Measurements from ENCODE around the gene SMO.
"Not testable (repeated sequence)": the region's sequence is repeated elsewhere in the genome, so short reads cannot be mapped to it uniquely, and the experiment has no call there.

SMO gene

DNA sequence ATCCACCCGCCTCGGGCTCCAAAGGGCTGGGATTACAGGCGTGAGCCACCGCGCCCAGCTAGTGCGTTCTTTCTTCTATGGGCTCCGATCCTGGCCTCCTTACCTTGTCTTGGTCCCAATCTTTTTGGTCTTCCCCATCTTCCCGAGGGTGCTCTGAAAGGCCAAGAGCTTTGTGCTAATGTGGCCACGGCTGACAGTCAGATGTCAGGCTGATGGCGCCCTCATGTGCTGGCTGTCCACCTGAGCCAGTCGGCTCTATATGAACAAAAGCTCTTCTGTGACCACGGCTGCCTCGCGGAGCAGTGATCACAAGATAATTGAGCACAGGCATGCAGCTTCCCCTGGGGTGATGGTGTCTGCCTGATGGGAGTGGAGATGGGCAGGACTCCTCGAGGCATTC, 25.4 kb downstream of the SMO start:
- Histone ChIP-seq H3K4me2 (ENCODE audit: low read length) (0 out of 2 replicates have a peak overlapping the region, but pooled peaks have one; percentile 9), H3K27ac (ENCODE audit: low read depth, low read length) (no peak overlapping the region)

DNA sequence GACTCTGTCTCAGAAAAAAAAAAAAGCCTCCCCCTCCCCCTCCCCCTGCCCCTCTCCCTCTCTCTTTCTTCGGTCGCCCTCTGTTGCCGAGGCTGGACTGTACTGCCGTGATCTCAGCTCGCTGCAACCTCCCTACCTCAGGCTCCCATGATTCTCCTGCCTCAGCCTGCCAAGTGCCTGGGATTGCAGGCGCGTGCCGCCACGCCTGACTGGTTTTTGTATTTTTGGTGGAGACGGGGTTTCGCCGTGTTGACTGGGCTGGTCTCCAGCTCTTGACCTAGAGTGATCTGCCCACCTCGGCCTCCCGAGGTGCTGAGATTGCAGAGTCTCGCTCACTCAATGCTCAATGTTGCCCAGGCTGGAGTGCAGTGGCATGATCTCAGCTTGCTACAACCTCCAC, 27.3 kb downstream of the SMO start:
- H3K4me1 ChIP-seq (ENCODE audit: control insufficient read depth, low read length): peaks cover 12% of the 10 kb centered on the region
- H3K27ac ChIP-seq (ENCODE audit: low read depth, low read length); H3K9me3 ChIP-seq (ENCODE audit: control insufficient read depth, insufficient read depth, low read length); H4K20me1 ChIP-seq (ENCODE audit: control insufficient read depth, insufficient read depth, low read depth, low read length); H3K9me2 ChIP-seq (replicated peaks; ENCODE audit: control insufficient read depth, low read length); H3K36me3 ChIP-seq (ENCODE audit: control insufficient read depth, low read length); H3F3A ChIP-seq (ENCODE audit: control insufficient read depth, insufficient read depth); H3K79me2 ChIP-seq (ENCODE audit: control insufficient read depth, low read length); H3K27me3 ChIP-seq (ENCODE audit: control insufficient read depth, low read length); H3K4me2 ChIP-seq (ENCODE audit: low read length); H3K4me3 ChIP-seq (ENCODE audit: low read length): not testable (repeated sequence)

More for the DNA sequence above, 25.4 kb downstream of the SMO start:
- Histone ChIP-seq H3K79me2 (ENCODE audit: control insufficient read depth, low read length) (no peaks in the 10 kb centered on the region), H4K20me1 (ENCODE audit: control insufficient read depth, insufficient read depth, low read depth, low read length) (no peaks in the 10 kb centered on the region), H3F3A (ENCODE audit: control insufficient read depth, insufficient read depth) (no peaks in the 10 kb centered on the region), H3K36me3 (ENCODE audit: control insufficient read depth, low read length) (no peaks in the 10 kb centered on the region), H3K9me2 (replicated peaks; ENCODE audit: control insufficient read depth, low read length) (no peaks in the 10 kb centered on the region), H3K4me3 (ENCODE audit: low read length) (no peak overlapping the region), H3K27me3 (ENCODE audit: control insufficient read depth, low read length) (no peaks in the 10 kb centered on the region), H3K9me3 (ENCODE audit: control insufficient read depth, insufficient read depth, low read length) (0 out of 2 replicates have a peak, but pooled peaks cover 2% of the 10 kb centered on the region), H3K4me1 (ENCODE audit: control insufficient read depth, low read length) (peaks cover 12% of the 10 kb centered on the region)
- TF ChIP-seq EZH2phosphoT487 (IDR thresholded peaks at IDR 0.05; ENCODE audit: borderline replicate concordance, low read length): no peak
- TF ChIP-seq, protein P1, sequence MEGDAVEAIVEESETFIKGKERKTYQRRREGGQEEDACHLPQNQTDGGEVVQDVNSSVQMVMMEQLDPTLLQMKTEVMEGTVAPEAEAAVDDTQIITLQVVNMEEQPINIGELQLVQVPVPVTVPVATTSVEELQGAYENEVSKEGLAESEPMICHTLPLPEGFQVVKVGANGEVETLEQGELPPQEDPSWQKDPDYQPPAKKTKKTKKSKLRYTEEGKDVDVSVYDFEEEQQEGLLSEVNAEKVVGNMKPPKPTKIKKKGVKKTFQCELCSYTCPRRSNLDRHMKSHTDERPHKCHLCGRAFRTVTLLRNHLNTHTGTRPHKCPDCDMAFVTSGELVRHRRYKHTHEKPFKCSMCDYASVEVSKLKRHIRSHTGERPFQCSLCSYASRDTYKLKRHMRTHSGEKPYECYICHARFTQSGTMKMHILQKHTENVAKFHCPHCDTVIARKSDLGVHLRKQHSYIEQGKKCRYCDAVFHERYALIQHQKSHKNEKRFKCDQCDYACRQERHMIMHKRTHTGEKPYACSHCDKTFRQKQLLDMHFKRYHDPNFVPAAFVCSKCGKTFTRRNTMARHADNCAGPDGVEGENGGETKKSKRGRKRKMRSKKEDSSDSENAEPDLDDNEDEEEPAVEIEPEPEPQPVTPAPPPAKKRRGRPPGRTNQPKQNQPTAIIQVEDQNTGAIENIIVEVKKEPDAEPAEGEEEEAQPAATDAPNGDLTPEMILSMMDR (IDR thresholded peaks at IDR 0.05; ENCODE audit: low read depth, low read length, poor library complexity, severe bottlenecking): peak; percentile 70

DNA sequence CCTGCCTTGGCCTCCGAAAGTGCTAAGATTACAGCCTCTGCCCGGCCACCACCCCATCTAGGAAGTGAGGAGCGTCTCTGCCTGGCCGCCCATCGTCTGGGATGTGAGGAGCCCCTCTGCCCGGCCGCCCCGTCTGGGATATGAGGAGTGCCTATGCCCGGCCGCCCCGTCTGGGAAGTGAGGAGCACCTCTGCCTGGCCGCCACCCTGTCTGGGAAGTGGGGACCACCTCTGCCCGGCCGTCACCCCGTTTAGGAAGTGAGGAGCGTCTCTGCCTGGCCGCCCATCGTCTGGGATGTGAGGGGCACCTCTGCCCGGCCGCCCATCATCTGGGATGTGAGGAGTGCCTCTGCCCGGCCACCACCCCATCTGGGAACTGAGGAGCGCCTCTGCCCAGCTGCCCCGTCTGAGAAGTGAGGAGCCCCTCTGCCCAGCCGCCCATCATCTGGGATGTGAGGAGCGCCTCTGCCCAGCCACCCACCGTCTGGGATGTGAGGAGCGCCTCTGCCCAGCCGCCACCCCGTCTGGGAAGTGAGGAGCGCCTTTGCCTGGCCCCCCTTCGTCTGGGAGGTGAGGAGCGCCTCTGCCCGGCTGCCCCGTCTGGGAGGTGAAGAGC, 27.8 kb downstream of the SMO start:
- not testable (repeated sequence) for H3K4me2 ChIP-seq (ENCODE audit: low read length); H3F3A ChIP-seq (ENCODE audit: control insufficient read depth, insufficient read depth); H3K36me3 ChIP-seq (ENCODE audit: control insufficient read depth, low read length); H3K9me2 ChIP-seq (replicated peaks; ENCODE audit: control insufficient read depth, low read length); H3K9me3 ChIP-seq (ENCODE audit: control insufficient read depth, insufficient read depth, low read length); H3K27me3 ChIP-seq (ENCODE audit: control insufficient read depth, low read length); H4K20me1 ChIP-seq (ENCODE audit: control insufficient read depth, insufficient read depth, low read depth, low read length); H3K79me2 ChIP-seq (ENCODE audit: control insufficient read depth, low read length); H3K4me3 ChIP-seq (ENCODE audit: low read length); H3K27ac ChIP-seq (ENCODE audit: low read depth, low read length)
- peaks cover 12% of the 10 kb centered on the region for H3K4me1 ChIP-seq (ENCODE audit: control insufficient read depth, low read length)

DNA sequence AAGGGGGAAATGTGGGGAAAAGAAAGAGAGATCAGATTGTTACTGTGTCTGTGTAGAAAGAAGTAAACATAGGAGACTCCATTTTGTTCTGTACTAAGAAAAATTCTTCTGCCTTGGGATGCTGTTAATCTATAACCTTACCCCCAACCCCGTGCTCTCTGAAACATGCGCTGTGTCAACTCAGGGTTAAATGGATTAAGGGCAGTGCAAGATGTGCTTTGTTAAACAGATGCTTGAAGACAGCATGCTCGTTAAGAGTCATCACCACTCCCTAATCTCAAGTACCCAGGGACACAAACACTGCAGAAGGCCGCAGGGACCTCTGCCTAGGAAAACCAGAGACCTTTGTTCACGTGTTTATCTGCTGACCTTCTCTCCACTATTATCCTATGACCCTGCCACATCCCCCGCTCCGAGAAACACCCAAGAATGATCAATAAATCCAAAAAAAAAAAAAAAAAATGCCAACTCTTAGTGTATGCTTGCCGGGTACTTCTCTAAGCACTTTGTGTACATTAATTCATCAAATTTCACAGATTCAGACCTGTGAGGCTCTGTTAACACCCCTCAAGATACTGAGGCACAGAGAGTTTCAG, 28.5 kb downstream of the SMO start:
- H3K27me3 ChIP-seq (ENCODE audit: control insufficient read depth, low read length); H4K20me1 ChIP-seq (ENCODE audit: control insufficient read depth, insufficient read depth, low read depth, low read length); H3K79me2 ChIP-seq (ENCODE audit: control insufficient read depth, low read length); H3K4me2 ChIP-seq (ENCODE audit: low read length); H3K9me3 ChIP-seq (ENCODE audit: control insufficient read depth, insufficient read depth, low read length); H3K4me3 ChIP-seq (ENCODE audit: low read length); H3K9me2 ChIP-seq (replicated peaks; ENCODE audit: control insufficient read depth, low read length); H3K27ac ChIP-seq (ENCODE audit: low read depth, low read length); H3K4me1 ChIP-seq (ENCODE audit: control insufficient read depth, low read length); H3F3A ChIP-seq (ENCODE audit: control insufficient read depth, insufficient read depth); H3K36me3 ChIP-seq (ENCODE audit: control insufficient read depth, low read length): not testable (repeated sequence)

DNA sequence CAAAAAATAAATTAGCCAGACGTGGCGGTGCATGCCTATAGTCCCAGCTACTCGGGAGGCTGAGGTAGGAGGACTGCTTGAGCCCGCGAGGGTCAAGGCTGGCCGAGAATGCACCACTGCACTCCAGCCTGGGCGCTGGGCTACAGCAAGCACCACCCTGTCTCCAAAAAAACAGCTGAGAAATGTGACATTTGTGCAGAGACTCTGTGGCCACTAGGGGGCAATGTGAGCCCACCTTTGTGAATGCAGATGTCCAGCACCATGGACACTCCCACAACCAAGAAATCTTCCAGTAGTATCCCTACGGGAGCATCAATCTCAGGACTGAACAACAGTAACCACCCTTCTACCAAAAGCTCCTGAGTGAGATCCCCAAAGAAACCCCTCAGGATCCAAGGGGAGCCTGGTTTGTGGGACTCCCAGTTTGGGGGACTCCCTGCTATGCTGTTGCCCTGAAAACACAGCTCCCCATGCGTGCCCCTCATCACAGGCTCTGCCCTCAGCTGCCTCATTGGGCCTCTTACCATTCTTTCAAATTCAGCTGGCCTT, 30.2 kb downstream of the SMO start:
- no peaks in the 10 kb centered on the region for H3K36me3 ChIP-seq (ENCODE audit: control insufficient read depth, low read length)
- no peak overlapping the region for H3K27ac ChIP-seq (ENCODE audit: low read depth, low read length)
- H3F3A ChIP-seq (ENCODE audit: control insufficient read depth, insufficient read depth): no peaks in the 10 kb centered on the region
- no peak overlapping the region for H3K4me2 ChIP-seq (ENCODE audit: low read length)
- no peak overlapping the region for H3K4me3 ChIP-seq (ENCODE audit: low read length)
- H3K79me2 ChIP-seq (ENCODE audit: control insufficient read depth, low read length): no peaks in the 10 kb centered on the region
- 0 out of 2 replicates have a peak, but pooled peaks cover 2% of the 10 kb centered on the region for H3K9me3 ChIP-seq (ENCODE audit: control insufficient read depth, insufficient read depth, low read length)
- H3K4me1 ChIP-seq (ENCODE audit: control insufficient read depth, low read length): peaks cover 15% of the 10 kb centered on the region
- no peaks in the 10 kb centered on the region for H3K27me3 ChIP-seq (ENCODE audit: control insufficient read depth, low read length)
- no peak for TF ChIP-seq EZH2phosphoT487 (IDR thresholded peaks at IDR 0.05; ENCODE audit: borderline replicate concordance, low read length)
- TF ChIP-seq, protein P1 (IDR thresholded peaks at IDR 0.05; ENCODE audit: low read depth, low read length, poor library complexity, severe bottlenecking): peak; percentile 100
- no peaks in the 10 kb centered on the region for H4K20me1 ChIP-seq (ENCODE audit: control insufficient read depth, insufficient read depth, low read depth, low read length)
- no peaks in the 10 kb centered on the region for H3K9me2 ChIP-seq (replicated peaks; ENCODE audit: control insufficient read depth, low read length)

DNA sequence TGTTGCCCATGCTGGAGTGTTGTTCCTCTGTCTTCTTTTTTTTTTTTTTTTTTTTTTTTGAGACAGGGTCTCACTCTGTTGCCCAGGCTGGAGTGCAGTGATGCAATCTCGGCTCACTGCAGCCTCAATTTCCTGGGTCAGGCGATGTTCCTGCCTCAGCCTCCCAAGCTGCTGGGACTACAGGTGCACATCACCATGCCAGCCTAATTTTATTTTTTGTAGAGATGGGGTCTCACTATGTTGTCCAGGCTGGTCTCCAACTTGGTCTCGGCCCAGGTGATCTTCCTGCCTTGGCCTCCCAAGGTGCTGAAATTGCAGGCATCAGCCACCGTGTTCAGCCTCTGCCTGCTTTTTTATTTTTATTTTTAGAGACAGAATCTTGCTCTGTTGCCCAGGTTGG, 30.7 kb downstream of the SMO start:
- H3K79me2 ChIP-seq (ENCODE audit: control insufficient read depth, low read length); H3K4me3 ChIP-seq (ENCODE audit: low read length); H3K27me3 ChIP-seq (ENCODE audit: control insufficient read depth, low read length); H3K9me2 ChIP-seq (replicated peaks; ENCODE audit: control insufficient read depth, low read length); H3K27ac ChIP-seq (ENCODE audit: low read depth, low read length); H3K36me3 ChIP-seq (ENCODE audit: control insufficient read depth, low read length); H3F3A ChIP-seq (ENCODE audit: control insufficient read depth, insufficient read depth); H4K20me1 ChIP-seq (ENCODE audit: control insufficient read depth, insufficient read depth, low read depth, low read length); H3K4me2 ChIP-seq (ENCODE audit: low read length); H3K9me3 ChIP-seq (ENCODE audit: control insufficient read depth, insufficient read depth, low read length): not testable (repeated sequence)
- peaks cover 18% of the 10 kb centered on the region for H3K4me1 ChIP-seq (ENCODE audit: control insufficient read depth, low read length)
